MM.1S (cell line): ENCODE measurements around the gene PGLYRP1.

Experiments used
- EZH2phosphoT487 ChIP-seq: fragments of 300-600 bp; sonication (generic); IDR thresholded peaks from 2 replicates; pipeline ENCODE4 v1.6.1; 2018; ENCODE audit warnings: antibody characterized with exemption, low read length
- TF ChIP-seq, protein P1 (sequence below): fragments of 300-600 bp; sonication (generic); IDR thresholded peaks from 2 replicates; pipeline ENCODE4 v1.5.1; 2016; ENCODE audit warnings: antibody characterized with exemption, low read length, mixed read lengths

DNA sequence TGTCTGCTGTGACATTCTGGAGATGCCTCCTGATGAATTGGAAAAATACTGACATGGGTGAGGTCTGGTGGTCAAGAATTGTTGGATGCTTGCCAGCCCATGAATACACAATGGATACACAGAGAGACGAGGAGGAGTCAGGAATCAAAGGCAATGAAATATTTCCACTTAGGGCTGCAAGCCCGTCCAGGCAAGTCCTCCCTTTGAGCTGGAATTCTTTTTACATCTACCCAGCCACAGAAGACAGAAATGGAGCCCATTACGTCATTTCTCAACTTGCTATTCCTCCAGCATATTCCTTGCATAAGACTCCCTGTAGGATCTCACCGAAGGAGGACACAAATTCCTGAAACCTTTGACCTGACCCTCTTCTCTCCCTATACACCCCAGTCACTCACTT lies 33.7 kb upstream of the PGLYRP1 start:
- TF ChIP-seq, protein P1, sequence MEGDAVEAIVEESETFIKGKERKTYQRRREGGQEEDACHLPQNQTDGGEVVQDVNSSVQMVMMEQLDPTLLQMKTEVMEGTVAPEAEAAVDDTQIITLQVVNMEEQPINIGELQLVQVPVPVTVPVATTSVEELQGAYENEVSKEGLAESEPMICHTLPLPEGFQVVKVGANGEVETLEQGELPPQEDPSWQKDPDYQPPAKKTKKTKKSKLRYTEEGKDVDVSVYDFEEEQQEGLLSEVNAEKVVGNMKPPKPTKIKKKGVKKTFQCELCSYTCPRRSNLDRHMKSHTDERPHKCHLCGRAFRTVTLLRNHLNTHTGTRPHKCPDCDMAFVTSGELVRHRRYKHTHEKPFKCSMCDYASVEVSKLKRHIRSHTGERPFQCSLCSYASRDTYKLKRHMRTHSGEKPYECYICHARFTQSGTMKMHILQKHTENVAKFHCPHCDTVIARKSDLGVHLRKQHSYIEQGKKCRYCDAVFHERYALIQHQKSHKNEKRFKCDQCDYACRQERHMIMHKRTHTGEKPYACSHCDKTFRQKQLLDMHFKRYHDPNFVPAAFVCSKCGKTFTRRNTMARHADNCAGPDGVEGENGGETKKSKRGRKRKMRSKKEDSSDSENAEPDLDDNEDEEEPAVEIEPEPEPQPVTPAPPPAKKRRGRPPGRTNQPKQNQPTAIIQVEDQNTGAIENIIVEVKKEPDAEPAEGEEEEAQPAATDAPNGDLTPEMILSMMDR, result no peak
- no peak for TF ChIP-seq EZH2phosphoT487
